Lower lobe of right lung (tissue), 2 donors: Measurements from ENCODE around the gene SUSD4. TPM values are rescaled to one million over a fixed set of nuclear protein-coding genes. Genes with fewer than 3 reads are reported as not detected.

Source experiments
- ATAC-seq, 2 donors: fragments of 200-7000 bp; cut with Tn5 transposase; one replicate each; pipeline ENCODE4 v1.9.1; 2020 to 2022; ENCODE audit warnings: mild to moderate bottlenecking in 2 of 2, moderate library complexity in 2 of 2
- DNase-seq: peaks from one replicate; pipeline ENCODE4 v3.0.0-alpha.2; 2020
- H3K27ac ChIP-seq: fragments of 200-600 bp; one replicate; pipeline ENCODE4 v1.8.0; 2022
- H3K27me3 ChIP-seq: fragments of 200-600 bp; one replicate; pipeline ENCODE4 v1.8.0; 2022; ENCODE audit warnings: low read depth
- H3K36me3 ChIP-seq: fragments of 200-600 bp; one replicate; pipeline ENCODE4 v1.8.0; 2022; ENCODE audit warnings: mild to moderate bottlenecking
- H3K4me1 ChIP-seq: fragments of 200-600 bp; one replicate; pipeline ENCODE4 v1.8.0; 2022
- H3K4me3 ChIP-seq: fragments of 200-600 bp; one replicate; pipeline ENCODE4 v1.8.0; 2022; ENCODE audit warnings: mild to moderate bottlenecking
- H3K9me3 ChIP-seq: fragments of 200-600 bp; one replicate; pipeline ENCODE4 v1.8.0; 2022
- intact Hi-C: fragments of 100-400 bp; cut with DNase I; formaldehyde crosslinking; loops from one replicate; pipeline ENCODE4 v1.11.0; 2022
- total RNA-seq: library from RNA; stranded (reverse); fragmentation: NEBNext Ultra II Directional; extraction: Animal tissue kit (Norgen Biotek cat#: 25700); gene quantifications from one replicate; pipeline ENCODE4 v1.2.1, GENCODE V29; 2021
- TF ChIP-seq, protein P1 (sequence below): fragments of 200-600 bp; IDR thresholded peaks from one replicate; pipeline ENCODE4 v1.8.0; 2022; ENCODE audit warnings: antibody characterized with exemption, mild to moderate bottlenecking
- donor health status: DM: no; HTN: yes; CAD: no; lungs with severe emphysema.

The SUSD4 gene
- total RNA-seq, 1 donor from 2014 or later, result 3.7 TPM

DNA sequence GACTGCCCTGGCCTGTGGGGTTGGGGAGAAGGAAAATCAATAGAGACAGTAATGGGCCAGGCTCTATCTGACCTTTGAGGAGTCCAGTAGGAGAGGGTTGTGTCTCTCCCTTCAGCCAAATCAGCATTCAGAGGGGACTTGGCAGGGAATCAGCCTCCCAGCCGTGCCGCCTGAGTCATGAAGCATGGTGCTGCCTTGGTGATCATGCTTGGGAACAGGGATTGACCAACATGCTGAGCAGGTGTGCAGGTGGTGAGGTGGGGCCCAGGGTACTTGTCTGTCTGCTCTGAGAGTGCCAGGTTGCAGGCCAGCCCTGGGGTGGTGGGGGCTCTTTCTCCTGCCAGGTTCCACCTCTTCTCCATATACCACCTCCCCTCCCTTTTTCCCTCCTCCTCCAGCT is 162.0 kb downstream of the SUSD4 start:
- no peak for ATAC-seq
- no peak for DNase-seq
- intact Hi-C loops, result no loop called here
- H3K27me3 ChIP-seq, result no peaks in the 10 kb centered on the region
- no peaks in the 10 kb centered on the region for H3K36me3 ChIP-seq
- H3K9me3 ChIP-seq, result no peaks in the 10 kb centered on the region
- no peaks in the 10 kb centered on the region for H3K4me1 ChIP-seq
- H3K27ac ChIP-seq, result no peak overlapping the region
- H3K4me3 ChIP-seq, result no peak overlapping the region
- TF ChIP-seq, protein P1, sequence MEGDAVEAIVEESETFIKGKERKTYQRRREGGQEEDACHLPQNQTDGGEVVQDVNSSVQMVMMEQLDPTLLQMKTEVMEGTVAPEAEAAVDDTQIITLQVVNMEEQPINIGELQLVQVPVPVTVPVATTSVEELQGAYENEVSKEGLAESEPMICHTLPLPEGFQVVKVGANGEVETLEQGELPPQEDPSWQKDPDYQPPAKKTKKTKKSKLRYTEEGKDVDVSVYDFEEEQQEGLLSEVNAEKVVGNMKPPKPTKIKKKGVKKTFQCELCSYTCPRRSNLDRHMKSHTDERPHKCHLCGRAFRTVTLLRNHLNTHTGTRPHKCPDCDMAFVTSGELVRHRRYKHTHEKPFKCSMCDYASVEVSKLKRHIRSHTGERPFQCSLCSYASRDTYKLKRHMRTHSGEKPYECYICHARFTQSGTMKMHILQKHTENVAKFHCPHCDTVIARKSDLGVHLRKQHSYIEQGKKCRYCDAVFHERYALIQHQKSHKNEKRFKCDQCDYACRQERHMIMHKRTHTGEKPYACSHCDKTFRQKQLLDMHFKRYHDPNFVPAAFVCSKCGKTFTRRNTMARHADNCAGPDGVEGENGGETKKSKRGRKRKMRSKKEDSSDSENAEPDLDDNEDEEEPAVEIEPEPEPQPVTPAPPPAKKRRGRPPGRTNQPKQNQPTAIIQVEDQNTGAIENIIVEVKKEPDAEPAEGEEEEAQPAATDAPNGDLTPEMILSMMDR, result no peak

DNA sequence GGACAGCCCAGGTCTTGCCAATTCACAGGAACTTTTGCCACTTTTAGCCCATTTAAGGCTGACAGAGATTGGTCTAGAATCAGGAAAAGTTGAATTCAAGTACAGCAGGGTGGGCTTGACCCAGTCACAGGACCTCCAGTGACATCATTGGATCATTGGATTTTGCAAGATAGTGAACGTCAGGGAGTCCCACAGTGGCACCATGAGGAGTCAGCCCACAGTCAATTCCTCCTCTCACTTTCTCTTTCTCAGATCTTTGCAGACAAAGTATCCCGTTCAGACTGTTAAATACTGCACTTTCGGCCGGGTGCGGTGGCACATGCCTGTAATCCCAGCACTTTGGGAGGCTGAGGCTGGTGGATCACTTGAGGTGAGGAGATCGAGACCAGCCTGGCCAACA is 163.1 kb downstream of the SUSD4 start:
- H3K36me3 ChIP-seq, result no peaks in the 10 kb centered on the region
- DNase-seq, result no peak

DNA sequence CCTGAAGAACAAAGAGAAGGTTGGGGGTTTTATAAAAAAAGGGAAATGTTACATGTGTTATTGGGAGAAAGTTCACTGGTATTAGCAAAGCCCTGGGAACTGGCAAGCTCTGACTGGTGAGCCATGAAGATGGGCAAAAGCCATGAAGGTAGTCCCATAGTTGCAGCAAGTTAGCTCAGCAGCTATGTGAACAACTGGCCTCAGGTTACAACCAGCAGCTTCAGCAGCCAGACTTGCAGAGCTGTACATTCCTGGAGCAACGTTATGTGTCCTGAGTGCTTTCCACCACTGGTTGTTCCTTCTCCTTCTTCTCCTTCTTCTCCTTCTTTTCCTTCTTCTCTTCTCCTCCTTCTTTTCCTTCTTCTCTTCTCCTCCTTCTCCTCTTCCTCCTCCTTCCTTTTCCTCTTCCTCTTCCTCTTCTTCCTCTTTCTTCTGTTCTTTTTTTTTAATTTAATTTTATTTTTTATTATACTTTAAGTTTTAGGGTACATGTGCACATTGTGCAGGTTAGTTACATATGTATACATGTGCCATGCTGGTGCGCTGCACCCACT is 164.8 kb downstream of the SUSD4 start:
- Histone ChIP-seq H3K27me3 (no peaks in the 10 kb centered on the region), H3K27ac (no peak overlapping the region), H3K4me1 (no peaks in the 10 kb centered on the region), H3K4me3 (no peak overlapping the region), H3K36me3 (no peaks in the 10 kb centered on the region), H3K9me3 (no peaks in the 10 kb centered on the region)
- intact Hi-C loops, result no loop called here
- TF ChIP-seq, protein P1, result no peak
- ATAC-seq (peak in 1 of 2 donors; percentile 31), DNase-seq (no peak)

More for the DNA sequence above, 163.1 kb downstream of the SUSD4 start:
- no peaks in the 10 kb centered on the region for H3K9me3 ChIP-seq
- H3K4me1 ChIP-seq, result no peaks in the 10 kb centered on the region
- intact Hi-C loops, result no loop called here
- no peak overlapping the region for H3K27ac ChIP-seq
- peak in 1 of 2 donors; percentile 18 for ATAC-seq
- H3K4me3 ChIP-seq, result no peak overlapping the region
- H3K27me3 ChIP-seq, result no peaks in the 10 kb centered on the region
- TF ChIP-seq, protein P1, result no peak

DNA sequence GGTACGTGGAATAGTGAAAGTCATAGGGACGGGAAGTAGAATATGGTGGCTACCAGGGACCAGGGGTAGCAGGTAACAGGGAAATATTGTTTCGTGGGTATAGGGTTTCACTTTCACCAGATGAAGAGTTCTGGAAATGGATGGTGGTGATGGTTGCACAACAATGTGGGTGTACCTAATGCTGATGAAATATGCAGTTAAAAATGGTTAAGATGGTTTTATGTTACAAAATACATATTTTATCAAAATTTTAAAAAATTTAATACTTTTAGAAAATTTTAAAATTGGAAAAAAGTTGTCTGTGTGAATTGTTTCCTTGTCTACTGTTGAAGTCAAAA is 165.4 kb downstream of the SUSD4 start:
- no peak overlapping the region for H3K4me3 ChIP-seq
- no peaks in the 10 kb centered on the region for H3K27me3 ChIP-seq
- H3K36me3 ChIP-seq, result no peaks in the 10 kb centered on the region
- DNase-seq (no peak), ATAC-seq (peak in 1 of 2 donors; percentile 35)
- no peaks in the 10 kb centered on the region for H3K4me1 ChIP-seq
- TF ChIP-seq, protein P1, result no peak
- intact Hi-C loops, result no loop called here
- H3K27ac ChIP-seq, result no peak overlapping the region
- H3K9me3 ChIP-seq, result no peaks in the 10 kb centered on the region

DNA sequence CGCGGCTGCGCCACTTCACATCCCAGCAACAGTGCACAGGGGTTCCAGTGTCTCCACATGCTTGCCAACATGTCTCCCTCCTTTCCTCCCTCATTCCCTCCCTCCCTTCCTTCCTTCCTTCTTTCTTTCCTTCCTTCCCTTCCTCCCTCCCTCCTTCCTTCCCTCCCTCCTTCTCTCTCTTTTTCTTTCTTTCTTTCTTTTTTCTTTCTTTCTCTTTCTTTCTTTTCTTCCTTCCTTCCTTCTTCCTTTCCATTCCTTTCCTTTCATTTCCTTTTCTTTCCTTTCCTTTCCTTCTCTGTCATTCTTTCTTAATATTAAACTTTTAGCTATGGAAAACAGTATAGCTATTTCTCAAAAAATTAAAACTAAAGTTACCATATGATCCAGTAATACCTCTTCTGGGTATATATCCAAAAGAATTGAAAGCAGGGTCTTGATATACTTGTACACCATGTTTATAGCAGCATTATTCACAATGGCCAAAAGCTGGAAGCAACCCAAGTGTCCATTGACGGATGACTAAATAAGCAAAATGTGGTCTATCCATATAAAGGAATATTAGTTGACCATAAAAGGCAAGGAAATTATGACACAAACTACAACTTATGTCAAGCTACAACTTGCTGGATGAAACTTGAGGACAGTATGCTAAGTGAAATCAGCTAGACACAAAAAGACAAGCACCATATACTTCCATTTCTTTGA is 165.9 kb downstream of the SUSD4 start:
- no peaks in the 10 kb centered on the region for H3K27me3 ChIP-seq
- intact Hi-C loops, result no loop called here
- no peak for DNase-seq
- H3K36me3 ChIP-seq, result no peaks in the 10 kb centered on the region
- H3K4me1 ChIP-seq, result no peaks in the 10 kb centered on the region
- no peak overlapping the region for H3K4me3 ChIP-seq
- no peak overlapping the region for H3K27ac ChIP-seq
- no peaks in the 10 kb centered on the region for H3K9me3 ChIP-seq
- TF ChIP-seq, protein P1, result no peak
- no peak for ATAC-seq
